Neural progenitor cell (in vitro differentiated cells): ENCODE data around the gene TRIM31. TPM values are rescaled to one million over a fixed set of nuclear protein-coding genes. Genes with fewer than 3 reads are reported as not detected.
"Not testable (repeated sequence)": the region's sequence is repeated elsewhere in the genome, so short reads cannot be mapped to it uniquely, and the experiment has no call there.

Experiments used
- DNase-seq: peaks from one replicate; pipeline ENCODE4 v3.0.0-alpha.2; 2016; ENCODE audit warnings: low spot score
- H2AFZ ChIP-seq: fragments of 200-600 bp; sonication (generic); replicated peaks from 2 replicates; pipeline ENCODE4 v1.6.1; 2016; ENCODE audit warnings: antibody characterized with exemption
- H3F3A ChIP-seq: fragments of 200-600 bp; sonication (generic); 2 replicates; pipeline ENCODE4 v1.6.1; 2016; ENCODE audit warnings: antibody characterized with exemption, low read depth
- H3K27ac ChIP-seq: fragments of 200-600 bp; sonication (generic); 2 replicates; pipeline ENCODE4 v1.5.1; 2016; ENCODE audit warnings: mild to moderate bottlenecking
- H3K27me3 ChIP-seq: fragments of 200-600 bp; sonication (generic); 2 replicates; pipeline ENCODE4 v1.6.1; 2016; ENCODE audit warnings: mild to moderate bottlenecking, moderate library complexity
- H3K36me3 ChIP-seq: fragments of 200-600 bp; sonication (generic); 2 replicates; pipeline ENCODE4 v1.5.1; 2016
- H3K4me1 ChIP-seq: fragments of 200-600 bp; sonication (generic); 2 replicates; pipeline ENCODE4 v1.6.1; 2016; ENCODE audit warnings: mixed run types
- H3K4me2 ChIP-seq: fragments of 200-600 bp; sonication (generic); 2 replicates; pipeline ENCODE4 v1.6.1; 2016
- H3K4me3 ChIP-seq: fragments of 200-600 bp; sonication (generic); 2 replicates; pipeline ENCODE4 v1.5.1; 2016
- H3K79me2 ChIP-seq: fragments of 200-600 bp; sonication (generic); 2 replicates; pipeline ENCODE4 v1.6.1; 2016; ENCODE audit warnings: low read depth
- H3K9ac ChIP-seq: fragments of 200-600 bp; sonication (generic); 2 replicates; pipeline ENCODE4 v1.6.1; 2016
- H3K9me3 ChIP-seq: fragments of 200-600 bp; sonication (generic); 2 replicates; pipeline ENCODE4 v1.5.1; 2016; ENCODE audit warnings: low read depth
- H4K20me1 ChIP-seq: fragments of 200-600 bp; sonication (generic); 2 replicates; pipeline ENCODE4 v1.6.1; 2016; ENCODE audit warnings: low read depth
- H3K27ac Mint-ChIP-seq: 3 replicates; pipeline ENCODE4 v1.8.0; 2021; ENCODE audit warnings: mixed read lengths
- H3K27me3 Mint-ChIP-seq: 2 replicates; pipeline ENCODE4 v1.8.0; 2022; ENCODE audit warnings: low read depth, mild to moderate bottlenecking, inconsistent platforms, moderate library complexity, mixed read lengths; ENCODE audit not compliant: insufficient read depth
- H3K36me3 Mint-ChIP-seq: 3 replicates; pipeline ENCODE4 v1.8.0; 2021; ENCODE audit warnings: mixed read lengths
- H3K4me1 Mint-ChIP-seq: 3 replicates; pipeline ENCODE4 v1.8.0; 2021; ENCODE audit warnings: mixed read lengths
- H3K4me3 Mint-ChIP-seq: 3 replicates; pipeline ENCODE4 v1.8.0; 2021; ENCODE audit warnings: mild to moderate bottlenecking, moderate library complexity, mixed read lengths
- H3K9me3 Mint-ChIP-seq: 3 replicates; pipeline ENCODE4 v1.8.0; 2020; ENCODE audit warnings: mixed read lengths
- EZH2 ChIP-seq: fragments of 200-600 bp; sonication (generic); IDR thresholded peaks from 2 replicates; pipeline ENCODE4 v1.6.1; 2017; ENCODE audit warnings: antibody characterized with exemption, mild to moderate bottlenecking, moderate library complexity
- EZH2phosphoT487 ChIP-seq: fragments of 200-600 bp; sonication (generic); IDR thresholded peaks from 2 replicates; pipeline ENCODE4 v1.6.1; 2017; ENCODE audit warnings: antibody characterized with exemption
- total RNA-seq: library from RNA; depleted of rRNA; stranded (reverse); fragments of >200 nt; gene quantifications from 2 replicates; pipeline ENCODE4 v1.2.3, GENCODE V29; 2015; ENCODE audit warnings: low replicate concordance
- TF ChIP-seq, protein P1 (sequence below): fragments of 200-600 bp; sonication (generic); IDR thresholded peaks from 2 replicates; pipeline ENCODE4 v1.5.1; 2017; ENCODE audit warnings: antibody characterized with exemption, mild to moderate bottlenecking

The TRIM31 gene
- total RNA-seq, 1 donor from 2014 or later = not detected

GRCh38 chr6:30145818-30146217 lies 32.9 kb upstream of the TRIM31 start:
- no peaks in the 10 kb centered on the region for H3F3A ChIP-seq
- H3K27me3 ChIP-seq = peaks cover 35% of the 10 kb centered on the region
- H3K9ac ChIP-seq = no peak overlapping the region
- no peaks in the 10 kb centered on the region for H3K36me3 ChIP-seq
- H3K27me3 Mint-ChIP-seq = peaks cover 9% of the 10 kb centered on the region
- no peaks in the 10 kb centered on the region for H3K9me3 ChIP-seq
- no peaks in the 10 kb centered on the region for H3K4me1 ChIP-seq
- no peak overlapping the region for H3K4me2 ChIP-seq
- H3K79me2 ChIP-seq = no peaks in the 10 kb centered on the region
- H4K20me1 ChIP-seq = no peaks in the 10 kb centered on the region
- H3K4me1 Mint-ChIP-seq = no peaks in the 10 kb centered on the region
- no peak overlapping the region for H2AFZ ChIP-seq
- no peak overlapping the region for H3K27ac Mint-ChIP-seq
- no peak overlapping the region for H3K4me3 ChIP-seq
- no peaks in the 10 kb centered on the region for H3K9me3 Mint-ChIP-seq
- H3K36me3 Mint-ChIP-seq = no peaks in the 10 kb centered on the region
- no peak for TF ChIP-seq EZH2
- TF ChIP-seq EZH2phosphoT487 = no peak
- TF ChIP-seq, protein P1, sequence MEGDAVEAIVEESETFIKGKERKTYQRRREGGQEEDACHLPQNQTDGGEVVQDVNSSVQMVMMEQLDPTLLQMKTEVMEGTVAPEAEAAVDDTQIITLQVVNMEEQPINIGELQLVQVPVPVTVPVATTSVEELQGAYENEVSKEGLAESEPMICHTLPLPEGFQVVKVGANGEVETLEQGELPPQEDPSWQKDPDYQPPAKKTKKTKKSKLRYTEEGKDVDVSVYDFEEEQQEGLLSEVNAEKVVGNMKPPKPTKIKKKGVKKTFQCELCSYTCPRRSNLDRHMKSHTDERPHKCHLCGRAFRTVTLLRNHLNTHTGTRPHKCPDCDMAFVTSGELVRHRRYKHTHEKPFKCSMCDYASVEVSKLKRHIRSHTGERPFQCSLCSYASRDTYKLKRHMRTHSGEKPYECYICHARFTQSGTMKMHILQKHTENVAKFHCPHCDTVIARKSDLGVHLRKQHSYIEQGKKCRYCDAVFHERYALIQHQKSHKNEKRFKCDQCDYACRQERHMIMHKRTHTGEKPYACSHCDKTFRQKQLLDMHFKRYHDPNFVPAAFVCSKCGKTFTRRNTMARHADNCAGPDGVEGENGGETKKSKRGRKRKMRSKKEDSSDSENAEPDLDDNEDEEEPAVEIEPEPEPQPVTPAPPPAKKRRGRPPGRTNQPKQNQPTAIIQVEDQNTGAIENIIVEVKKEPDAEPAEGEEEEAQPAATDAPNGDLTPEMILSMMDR = no peak
- no peak for DNase-seq
- no peak overlapping the region for H3K4me3 Mint-ChIP-seq
- no peak overlapping the region for H3K27ac ChIP-seq

DNA sequence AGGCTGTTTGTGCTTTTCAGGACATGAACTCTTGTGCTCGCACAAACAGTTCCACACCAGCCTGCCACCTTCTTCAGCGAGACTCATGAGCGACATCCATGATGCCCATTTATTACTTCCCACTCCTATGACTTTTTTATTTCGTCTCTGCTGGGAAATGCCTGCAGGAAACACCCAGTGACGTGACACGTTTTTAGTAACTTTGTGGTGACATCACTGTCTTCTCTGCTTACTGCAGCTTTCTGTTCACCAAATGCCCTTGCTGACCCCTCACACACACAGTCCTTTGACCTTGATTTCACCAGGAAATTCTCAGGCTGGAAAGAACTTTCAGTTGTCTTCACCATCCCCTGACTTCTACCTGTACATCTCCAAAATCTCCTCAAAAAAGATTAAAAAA lies 31.9 kb upstream of the TRIM31 start:
- no peak overlapping the region for H3K27ac Mint-ChIP-seq
- Histone ChIP-seq H3K9me3 (no peaks in the 10 kb centered on the region), H3K4me1 (no peaks in the 10 kb centered on the region), H3K4me2 (no peak overlapping the region), H3K9ac (no peak overlapping the region), H3K4me3 (no peak overlapping the region), H3K27me3 (peaks cover 38% of the 10 kb centered on the region), H2AFZ (no peak overlapping the region), H3K79me2 (no peaks in the 10 kb centered on the region), H3K27ac (no peak overlapping the region), H3F3A (no peaks in the 10 kb centered on the region), H4K20me1 (no peaks in the 10 kb centered on the region), H3K36me3 (no peaks in the 10 kb centered on the region)
- DNase-seq = no peak
- H3K4me1 Mint-ChIP-seq = no peaks in the 10 kb centered on the region
- peaks cover 10% of the 10 kb centered on the region for H3K27me3 Mint-ChIP-seq
- H3K9me3 Mint-ChIP-seq = no peaks in the 10 kb centered on the region
- H3K4me3 Mint-ChIP-seq = no peak overlapping the region
- TF ChIP-seq EZH2phosphoT487 (no peak), EZH2 (no peak)
- TF ChIP-seq, protein P1 = no peak
- H3K36me3 Mint-ChIP-seq = no peaks in the 10 kb centered on the region

GRCh38 chr6:30143780-30144179 lies 30.9 kb upstream of the TRIM31 start:
- Histone ChIP-seq H4K20me1 (no peaks in the 10 kb centered on the region), H3K9me3 (no peaks in the 10 kb centered on the region), H3K9ac (no peak overlapping the region), H3F3A (no peaks in the 10 kb centered on the region), H3K27ac (no peak overlapping the region), H3K4me2 (no peak overlapping the region), H3K4me1 (no peaks in the 10 kb centered on the region), H3K27me3 (peaks cover 41% of the 10 kb centered on the region), H3K36me3 (no peaks in the 10 kb centered on the region), H3K4me3 (no peak overlapping the region), H3K79me2 (no peaks in the 10 kb centered on the region), H2AFZ (no peak overlapping the region)
- DNase-seq = no peak
- Mint-ChIP-seq H3K27ac (no peak overlapping the region), H3K4me1 (no peaks in the 10 kb centered on the region), H3K4me3 (no peak overlapping the region), H3K36me3 (no peaks in the 10 kb centered on the region), H3K9me3 (no peaks in the 10 kb centered on the region), H3K27me3 (peaks cover 10% of the 10 kb centered on the region)
- no peak for TF ChIP-seq EZH2
- TF ChIP-seq, protein P1 = no peak
- no peak for TF ChIP-seq EZH2phosphoT487

DNA sequence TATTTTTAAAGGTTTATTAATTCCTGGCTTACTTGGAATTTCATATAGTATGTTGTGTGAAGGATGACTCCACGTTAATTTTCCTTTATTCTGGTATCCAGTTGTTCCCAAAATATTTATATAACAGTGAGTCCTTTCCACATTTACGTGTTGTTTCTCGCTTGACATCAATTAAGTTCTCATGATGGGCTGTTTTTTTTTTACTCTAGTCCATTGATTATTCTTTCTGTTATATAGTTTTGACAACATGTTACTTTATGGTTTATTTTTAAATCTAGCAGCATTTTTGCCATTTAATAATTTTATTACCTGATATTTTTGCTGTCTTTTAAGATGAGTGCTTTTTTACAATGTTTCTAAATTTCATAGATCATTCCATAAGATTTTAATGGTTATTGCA lies 29.8 kb upstream of the TRIM31 start:
- Histone ChIP-seq H3K9ac (no peak overlapping the region), H3K4me3 (no peak overlapping the region), H3K4me1 (no peaks in the 10 kb centered on the region), H3K79me2 (no peaks in the 10 kb centered on the region), H3F3A (no peaks in the 10 kb centered on the region), H2AFZ (no peak overlapping the region), H3K36me3 (no peaks in the 10 kb centered on the region), H3K4me2 (no peak overlapping the region), H3K27ac (no peak overlapping the region), H3K9me3 (no peaks in the 10 kb centered on the region), H4K20me1 (no peaks in the 10 kb centered on the region), H3K27me3 (peaks cover 52% of the 10 kb centered on the region)
- Mint-ChIP-seq H3K9me3 (no peaks in the 10 kb centered on the region), H3K27me3 (peaks cover 10% of the 10 kb centered on the region), H3K36me3 (no peaks in the 10 kb centered on the region), H3K27ac (no peak overlapping the region), H3K4me1 (no peaks in the 10 kb centered on the region), H3K4me3 (no peak overlapping the region)
- TF ChIP-seq, protein P1 = no peak
- no peak for TF ChIP-seq EZH2
- no peak for TF ChIP-seq EZH2phosphoT487
- no peak for DNase-seq

DNA sequence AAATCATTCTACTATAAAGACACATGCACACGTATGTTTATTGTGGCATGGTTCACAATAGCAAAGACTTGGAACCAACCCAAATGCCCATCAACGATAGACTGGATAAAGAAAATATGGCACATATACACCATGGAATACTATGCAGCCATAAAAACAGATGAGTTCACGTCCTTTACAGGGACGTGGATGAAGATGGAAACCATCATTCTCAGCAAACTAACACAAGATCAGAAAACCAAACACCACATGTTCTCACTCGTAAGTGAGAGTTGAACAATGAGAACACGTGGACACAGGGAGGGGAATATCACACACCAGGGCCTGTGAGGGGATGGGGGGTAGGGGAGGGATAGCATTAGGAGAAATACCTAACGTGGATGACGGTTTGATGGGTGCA lies 27.4 kb upstream of the TRIM31 start:
- H4K20me1 ChIP-seq, H3K27ac Mint-ChIP-seq, H3K9me3 Mint-ChIP-seq, H3K4me3 Mint-ChIP-seq, H3K27ac ChIP-seq, H3K4me1 Mint-ChIP-seq, H2AFZ ChIP-seq, H3K9me3 ChIP-seq, H3K4me3 ChIP-seq, DNase-seq, H3F3A ChIP-seq, H3K9ac ChIP-seq, H3K4me2 ChIP-seq, H3K36me3 ChIP-seq, H3K79me2 ChIP-seq, H3K4me1 ChIP-seq, H3K36me3 Mint-ChIP-seq: not testable (repeated sequence)
- H3K27me3 Mint-ChIP-seq = peaks cover 15% of the 10 kb centered on the region
- H3K27me3 ChIP-seq = peaks cover 54% of the 10 kb centered on the region
